Right cardiac atrium (tissue), 5 donors: ENCODE data around the gene AASDH. TPM values are rescaled to one million over a fixed set of nuclear protein-coding genes. Genes with fewer than 3 reads are reported as not detected.

Experiments
- ATAC-seq, 2 donors: fragments of 200-7000 bp; cut with Tn5 transposase; one replicate each; pipeline versions ENCODE4 v1.8.0 to v1.9.1; 2020; ENCODE audit warnings: moderate library complexity in 2 of 2, mild to moderate bottlenecking in 1 of 2
- DNase-seq, 3 donors: peaks; one replicate each; pipeline ENCODE4 v3.0.0-alpha.2; 2020
- H3K27ac ChIP-seq: one replicate; pipeline ENCODE4 v1.5.1; 2013; ENCODE audit warnings: mild to moderate bottlenecking, low read length, control low read depth, moderate library complexity
- H3K27me3 ChIP-seq: one replicate; pipeline ENCODE4 v1.6.1; 2013; ENCODE audit not compliant: control insufficient read depth, insufficient read depth
- H3K4me1 ChIP-seq: one replicate; pipeline ENCODE4 v1.6.1; 2013; ENCODE audit warnings: low read length; ENCODE audit not compliant: control insufficient read depth, insufficient read depth
- H3K4me3 ChIP-seq: one replicate; pipeline ENCODE4 v1.5.1; 2013; ENCODE audit warnings: low read length, control low read depth
- H3K9me3 ChIP-seq: one replicate; pipeline ENCODE4 v1.6.1; 2013; ENCODE audit warnings: low read length; ENCODE audit not compliant: control insufficient read depth
- WGBS: extraction: QIAGEN DNeasy Blood & Tissue Kit; methylation state at CpG from one replicate; pipeline ENCODE4 v1.1.7; 2013; 5-methylcytosine and 5-hydroxymethylcytosine counted together
- intact Hi-C, 4 donors: fragments of 100-400 bp; cut with DNase I; formaldehyde crosslinking; loops; one replicate each; pipeline versions ENCODE4 v1.11.0 to v1.14.0; 2022 to 2023
- polyA plus RNA-seq: library from polyadenylated mRNA; stranded (reverse); fragments of 200-250 nt; gene quantifications from one replicate; pipeline ENCODE4 v1.2.3, GENCODE V29; 2013
- total RNA-seq, 4 donors: library from RNA; stranded (reverse); fragmentation: NEBNext Ultra II Directional; extraction: Animal tissue kit (Norgen Biotek cat#: 25700); gene quantifications; one replicate each; pipeline ENCODE4 v1.2.1, GENCODE V29; 2021
- donor health status: healthy with polysubstance abuse.
- donor health status: DM: no; HTN: yes; CAD: no.
- donor health status: DM: no; HTN: no; CAD: no.
- donor health status: DM: no; HTN: yes; CAD: no; lungs with severe emphysema.
- donor health status: DM: yes; HTN: yes; CAD: no.

Gene AASDH
- total and polyA plus RNA-seq, 5 donors, result 3.0 to 9.8 (median 8.1) TPM

DNA sequence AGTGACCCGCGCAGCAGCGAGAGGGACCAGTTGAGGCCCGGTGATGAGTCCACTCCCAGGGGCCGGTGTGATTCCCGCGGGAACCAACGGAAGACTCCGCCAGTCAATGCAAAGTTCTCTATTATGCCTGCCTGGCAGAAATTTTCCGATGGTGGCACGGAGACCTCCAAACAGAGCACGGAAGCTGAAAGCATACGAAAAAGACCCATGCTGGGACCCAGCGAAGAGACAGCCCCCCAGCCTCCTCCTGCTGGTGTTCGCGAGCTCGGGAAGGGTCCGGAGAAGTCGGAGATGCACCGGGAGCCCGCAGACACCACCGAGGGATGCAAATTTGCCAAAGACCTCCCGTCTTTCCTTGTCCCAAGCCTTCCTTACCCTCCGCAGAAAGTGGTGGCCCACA is 71.7 kb downstream of the AASDH start:
- Histone ChIP-seq H3K27me3 (no peaks in the 10 kb centered on the region), H3K4me3 (no peak overlapping the region), H3K27ac (no peak overlapping the region), H3K4me1 (no peaks in the 10 kb centered on the region), H3K9me3 (no peaks in the 10 kb centered on the region)
- DNase-seq, result no peak
- ATAC-seq, result no peak
- intact Hi-C loops, result no loop called here
- WGBS, result 95% methylated on average over 24 of the region's 24 CpGs

DNA sequence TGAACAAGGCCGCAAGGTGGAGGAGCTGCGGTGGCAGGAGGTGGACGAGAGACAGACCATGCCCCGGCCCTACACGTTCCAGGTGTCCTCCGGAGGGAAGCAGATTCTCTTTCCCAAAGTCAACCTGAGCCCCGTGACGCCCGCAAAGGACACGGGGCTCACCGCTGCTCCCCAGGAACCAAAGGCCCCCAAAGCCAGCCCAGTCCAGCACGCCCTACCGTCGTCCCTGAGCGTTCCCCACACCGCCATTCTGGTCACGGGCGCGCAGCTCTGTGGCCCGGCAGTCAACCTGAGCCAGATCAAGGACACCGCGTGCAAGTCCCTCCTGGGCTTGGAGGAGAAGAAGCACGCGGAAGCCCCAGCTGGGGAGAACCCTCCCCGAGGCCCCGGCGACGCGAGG is 72.2 kb downstream of the AASDH start:
- 97% methylated on average over 29 of the region's 29 CpGs for WGBS
- Histone ChIP-seq H3K4me3 (no peak overlapping the region), H3K27ac (no peak overlapping the region), H3K27me3 (no peaks in the 10 kb centered on the region), H3K4me1 (no peaks in the 10 kb centered on the region), H3K9me3 (no peaks in the 10 kb centered on the region)
- ATAC-seq (no peak), DNase-seq (no peak)
- intact Hi-C loops, result no loop called here

DNA sequence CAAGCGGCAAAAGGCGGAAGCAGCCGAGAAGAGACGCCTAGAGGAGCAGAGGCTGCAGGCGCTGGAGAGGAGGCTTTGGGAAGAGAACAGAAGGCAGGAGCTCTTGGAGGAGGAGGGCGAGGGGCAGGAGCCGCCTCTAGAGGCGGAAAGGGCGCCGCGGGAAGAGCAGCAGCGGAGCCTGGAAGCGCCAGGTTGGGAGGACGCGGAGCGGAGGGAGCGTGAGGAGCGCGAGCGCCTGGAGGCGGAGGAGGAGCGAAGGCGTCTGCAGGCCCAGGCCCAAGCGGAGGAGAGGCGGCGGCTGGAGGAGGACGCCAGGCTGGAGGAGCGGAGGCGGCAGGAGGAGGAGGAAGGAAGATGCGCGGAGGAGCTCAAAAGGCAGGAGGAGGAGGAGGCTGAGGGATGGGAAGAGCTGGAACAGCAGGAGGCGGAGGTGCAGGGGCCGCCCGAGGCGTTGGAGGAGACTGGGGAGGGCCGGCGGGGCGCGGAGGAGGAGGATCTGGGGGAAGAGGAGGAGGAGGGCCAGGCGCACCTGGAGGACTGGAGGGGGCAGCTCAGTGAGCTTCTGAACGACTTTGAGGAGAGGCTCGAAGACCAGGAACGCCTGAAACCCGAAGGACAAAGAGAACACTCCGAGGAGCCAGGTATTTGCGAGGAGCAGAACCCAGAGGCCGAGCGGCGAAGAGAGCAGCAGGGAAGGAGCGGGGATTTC is 72.9 kb downstream of the AASDH start:
- Histone ChIP-seq H3K4me3 (no peak overlapping the region), H3K4me1 (no peaks in the 10 kb centered on the region), H3K9me3 (no peaks in the 10 kb centered on the region), H3K27ac (no peak overlapping the region), H3K27me3 (no peaks in the 10 kb centered on the region)
- intact Hi-C loops, result no loop called here
- ATAC-seq (no peak), DNase-seq (no peak)
- 95% methylated on average over 50 of the region's 50 CpGs for whole genome bisulfite sequencing

DNA sequence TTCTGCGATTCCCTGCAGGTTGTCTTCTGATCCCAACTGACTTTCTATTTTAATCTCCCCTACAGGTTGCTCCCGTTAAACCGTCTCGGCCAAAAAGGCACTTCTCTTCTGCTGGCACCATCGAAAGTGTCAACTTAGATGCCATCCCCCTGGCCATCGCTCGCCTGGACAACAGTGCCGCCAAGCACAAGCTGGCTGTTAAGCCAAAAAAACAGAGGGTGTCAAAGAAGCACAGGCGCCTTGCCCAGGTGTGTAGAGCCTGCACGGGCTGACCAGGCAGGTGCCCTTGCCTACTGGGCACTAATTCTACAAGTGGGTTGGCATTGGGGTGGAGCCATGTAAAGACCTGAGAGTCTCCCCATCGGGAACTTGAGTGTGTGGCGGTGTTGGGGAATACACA is 74.2 kb downstream of the AASDH start:
- Histone ChIP-seq H3K4me1 (no peaks in the 10 kb centered on the region), H3K4me3 (no peak overlapping the region), H3K27me3 (no peaks in the 10 kb centered on the region), H3K9me3 (no peaks in the 10 kb centered on the region), H3K27ac (no peak overlapping the region)
- intact Hi-C loops, result no loop called here
- ATAC-seq (no peak), DNase-seq (no peak)
- 96% methylated on average over 12 of the region's 12 CpGs for WGBS

DNA sequence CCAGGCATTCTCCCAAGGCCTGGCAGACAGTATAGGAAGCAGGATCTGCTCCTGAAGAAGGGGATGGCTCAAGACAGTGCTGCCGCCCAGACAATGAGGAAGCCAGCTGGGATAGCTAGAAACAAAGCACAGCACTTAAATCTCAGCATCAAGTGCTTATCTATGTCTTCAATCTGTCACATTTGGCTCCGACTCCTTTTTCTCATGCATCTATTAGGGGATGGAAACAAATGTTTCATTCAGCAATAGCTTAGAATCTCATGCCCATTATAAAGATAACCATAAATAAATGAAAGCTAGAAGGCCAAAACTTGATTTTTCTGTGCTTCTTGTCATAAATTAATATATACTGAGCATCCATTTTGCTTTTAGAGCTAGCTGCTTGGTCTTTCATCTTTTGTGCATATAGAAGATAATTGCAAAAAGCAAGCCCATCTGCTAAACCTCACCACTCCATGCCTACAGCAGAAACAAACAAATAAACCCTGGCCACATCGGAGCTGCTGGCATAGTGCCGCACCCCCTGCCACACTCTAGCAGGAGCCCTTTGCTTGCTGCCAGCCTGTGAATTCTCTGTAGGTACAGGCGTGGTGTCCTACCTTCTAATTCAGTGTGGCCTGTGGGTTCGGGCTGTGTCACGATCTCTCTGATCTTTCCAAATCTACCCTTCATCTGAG is 75.9 kb downstream of the AASDH start:
- ATAC-seq (no peak), DNase-seq (no peak)
- H3K27me3 ChIP-seq, result no peaks in the 10 kb centered on the region
- no peak overlapping the region for H3K27ac ChIP-seq
- 84% methylated on average over 7 of the region's 7 CpGs for WGBS
- H3K4me1 ChIP-seq, result no peaks in the 10 kb centered on the region
- H3K9me3 ChIP-seq, result no peaks in the 10 kb centered on the region
- no peak overlapping the region for H3K4me3 ChIP-seq
- intact Hi-C loops, result no loop called here

DNA sequence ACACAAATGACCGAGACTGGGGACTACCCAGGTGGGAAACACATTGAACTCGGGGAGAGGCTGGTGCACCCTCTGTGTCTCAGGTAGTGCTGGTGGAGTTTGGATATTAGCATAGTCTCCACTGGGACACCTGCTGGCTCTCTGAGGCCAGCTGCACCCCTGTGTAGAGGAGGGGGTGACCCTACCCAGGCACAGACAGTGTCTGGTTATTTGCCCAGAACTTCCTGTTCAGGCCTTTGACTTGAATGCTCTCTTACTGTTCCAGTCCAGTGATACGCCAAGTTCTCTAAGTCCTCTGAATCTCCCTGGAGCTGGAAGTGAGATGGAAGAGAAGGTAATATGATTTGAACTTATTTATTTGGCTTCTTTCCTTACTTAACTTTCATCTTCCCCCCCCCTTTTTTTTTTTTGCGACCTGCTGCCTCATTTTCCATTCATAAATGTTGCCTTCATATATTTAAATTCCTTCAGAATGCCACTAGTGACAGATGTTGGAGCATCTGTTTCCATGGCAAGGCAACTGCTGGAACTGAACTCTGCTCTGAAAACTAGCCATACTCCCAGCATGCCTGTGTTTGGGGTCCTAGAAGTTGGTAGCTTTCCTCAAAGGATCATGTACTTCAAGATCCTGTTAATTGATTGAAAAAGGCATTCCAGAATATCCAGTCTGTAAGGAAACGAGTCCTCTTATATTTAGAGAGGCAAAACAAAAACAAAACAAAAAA is 76.7 kb downstream of the AASDH start:
- Histone ChIP-seq H3K9me3 (no peaks in the 10 kb centered on the region), H3K27me3 (no peaks in the 10 kb centered on the region), H3K27ac (no peak overlapping the region), H3K4me1 (no peaks in the 10 kb centered on the region), H3K4me3 (no peak overlapping the region)
- intact Hi-C loops, result no loop called here
- ATAC-seq, result no peak
- DNase-seq, result no peak
- WGBS, result 83% methylated on average over 5 of the region's 5 CpGs

DNA sequence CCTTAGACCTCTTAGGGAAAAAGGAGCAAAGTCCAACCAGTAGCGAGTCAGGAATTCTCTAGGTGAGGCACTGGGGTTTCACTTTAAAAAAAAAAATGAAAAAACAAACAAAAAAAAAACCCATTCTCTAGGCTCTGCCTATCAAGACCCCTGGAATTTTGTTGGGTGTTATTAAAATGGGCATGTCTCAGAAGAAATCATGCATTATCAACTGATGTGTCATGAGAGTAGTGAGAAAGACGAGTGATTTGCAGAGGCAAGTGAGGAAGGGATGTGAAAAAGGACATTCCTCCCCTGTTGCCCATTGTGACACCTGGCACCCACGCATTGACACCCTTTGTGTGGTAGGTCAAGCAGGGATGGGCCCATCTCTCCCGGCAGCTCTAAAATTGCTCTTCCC is 78.9 kb downstream of the AASDH start:
- Histone ChIP-seq H3K27ac (no peak overlapping the region), H3K27me3 (no peaks in the 10 kb centered on the region), H3K4me1 (no peaks in the 10 kb centered on the region), H3K9me3 (no peaks in the 10 kb centered on the region), H3K4me3 (no peak overlapping the region)
- intact Hi-C loops, result no loop called here
- DNase-seq, result no peak
- ATAC-seq, result no peak
- 92% methylated on average over 4 of the region's 4 CpGs for WGBS

DNA sequence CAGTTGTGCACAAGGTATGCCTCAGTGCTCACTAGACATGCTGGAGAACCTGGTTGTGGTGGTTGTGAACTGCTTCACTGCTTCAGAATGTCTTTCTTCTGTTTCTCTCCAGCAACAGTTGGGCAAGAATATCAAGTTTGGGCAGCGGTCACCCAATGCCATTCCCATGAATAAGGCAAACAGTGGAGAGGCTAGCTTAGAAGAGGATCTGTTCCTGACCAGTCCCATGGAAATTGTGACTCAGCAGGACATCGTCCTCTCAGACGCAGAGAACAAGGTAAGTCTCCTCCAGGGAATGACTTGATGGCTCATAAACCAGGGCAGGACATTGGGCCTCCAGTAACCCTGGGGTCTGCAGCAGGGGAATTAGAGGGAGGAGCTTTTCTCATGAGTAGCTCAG is 79.9 kb downstream of the AASDH start:
- intact Hi-C loops, result no loop called here
- DNase-seq (no peak), ATAC-seq (no peak)
- H3K4me3 ChIP-seq, result no peak overlapping the region
- no peaks in the 10 kb centered on the region for H3K27me3 ChIP-seq
- no peak overlapping the region for H3K27ac ChIP-seq
- H3K9me3 ChIP-seq, result no peaks in the 10 kb centered on the region
- 93% methylated on average over 3 of the region's 3 CpGs for WGBS
- H3K4me1 ChIP-seq, result no peaks in the 10 kb centered on the region

DNA sequence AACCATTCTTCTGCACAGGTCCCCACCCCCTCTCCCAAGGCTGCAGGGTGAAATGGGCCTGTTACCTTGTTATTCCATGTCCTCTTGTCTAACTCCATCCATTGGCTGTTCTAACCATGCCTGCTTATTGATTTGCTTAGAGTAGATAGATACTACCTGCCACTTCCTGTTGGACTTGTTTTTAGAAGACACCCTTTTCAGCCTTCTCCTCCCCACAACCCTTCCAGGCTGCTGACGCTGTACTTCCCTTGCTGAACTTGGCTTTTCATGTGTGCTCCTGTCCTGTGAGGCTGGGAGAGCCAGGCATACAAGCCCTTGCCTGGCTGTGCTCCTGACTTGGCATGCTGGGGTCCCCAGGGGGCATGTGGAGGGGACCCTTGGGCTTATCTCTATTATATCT is 81.9 kb downstream of the AASDH start:
- intact Hi-C loops, result no loop called here
- H3K9me3 ChIP-seq, result no peaks in the 10 kb centered on the region
- ATAC-seq, result no peak
- H3K27ac ChIP-seq, result no peak overlapping the region
- no peaks in the 10 kb centered on the region for H3K4me1 ChIP-seq
- no peak for DNase-seq
- 70% methylated on average over 1 of the region's 1 CpG for WGBS
- no peaks in the 10 kb centered on the region for H3K27me3 ChIP-seq
- no peak overlapping the region for H3K4me3 ChIP-seq

DNA sequence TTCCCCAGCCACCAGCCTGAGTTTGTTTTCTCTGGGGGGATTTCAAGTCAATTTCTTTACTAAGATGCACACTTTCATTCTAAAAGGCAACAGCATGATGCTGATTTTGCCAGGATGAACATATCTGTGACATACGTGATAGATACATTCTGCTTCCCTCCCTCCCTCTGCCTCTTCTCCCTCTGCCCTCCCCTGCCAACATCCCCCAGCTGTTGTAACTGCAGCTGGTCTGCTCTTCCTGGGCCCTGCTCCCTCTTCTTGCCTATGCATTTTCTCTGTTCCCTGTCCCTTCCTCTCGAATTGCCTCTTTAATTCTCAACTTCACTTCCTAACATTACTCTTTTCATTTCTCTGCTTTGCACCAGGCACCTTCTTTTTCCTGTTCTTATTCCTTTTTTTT is 83.4 kb downstream of the AASDH start:
- Histone ChIP-seq H3K4me1 (no peaks in the 10 kb centered on the region), H3K4me3 (no peak overlapping the region), H3K27ac (no peak overlapping the region), H3K27me3 (no peaks in the 10 kb centered on the region), H3K9me3 (no peaks in the 10 kb centered on the region)
- DNase-seq (no peak), ATAC-seq (no peak)
- 67% methylated on average over 2 of the region's 2 CpGs for WGBS
- intact Hi-C loops, result loop anchor here in 3 of 4 donors (5.0 kb wide), 1 partner anchor 357 kb away; the partner anchor contains the start of gene CEP135 (in 3 of the 3)

DNA sequence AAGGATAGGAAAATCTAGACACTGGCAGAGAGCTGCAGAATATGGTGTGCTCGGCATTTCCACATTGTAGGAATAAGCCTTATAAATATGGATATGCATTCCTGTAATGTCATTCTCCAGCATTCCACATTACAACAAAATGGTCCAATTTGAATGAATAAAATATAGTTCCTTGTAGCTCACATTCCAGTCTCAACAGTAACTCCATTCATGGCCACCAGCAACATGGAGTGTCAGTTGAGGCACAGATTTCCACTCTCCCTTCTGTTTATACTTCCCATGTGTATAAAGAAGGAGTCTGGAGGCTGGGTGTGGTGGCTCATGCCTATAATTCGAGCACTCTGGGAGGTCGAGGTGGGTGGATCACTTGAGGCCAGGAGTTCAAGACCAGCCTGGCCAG is 84.5 kb downstream of the AASDH start:
- intact Hi-C loops, result loop anchor here in 3 of 4 donors (5.0 kb wide), 1 partner anchor 355 kb away; the partner anchor contains the start of gene CEP135 (in 3 of the 3)
- Histone ChIP-seq H3K27ac (no peak overlapping the region), H3K4me3 (no peak overlapping the region), H3K4me1 (no peaks in the 10 kb centered on the region), H3K9me3 (no peaks in the 10 kb centered on the region), H3K27me3 (no peaks in the 10 kb centered on the region)
- DNase-seq (no peak), ATAC-seq (no peak)
- 44% methylated on average over 3 of the region's 3 CpGs for WGBS
